Measurements from ENCODE around the gene SLC37A1.
"Not testable (repeated sequence)": the region's sequence is repeated elsewhere in the genome, so short reads cannot be mapped to it uniquely, and the experiment has no call there.

The SLC37A1 gene

DNA sequence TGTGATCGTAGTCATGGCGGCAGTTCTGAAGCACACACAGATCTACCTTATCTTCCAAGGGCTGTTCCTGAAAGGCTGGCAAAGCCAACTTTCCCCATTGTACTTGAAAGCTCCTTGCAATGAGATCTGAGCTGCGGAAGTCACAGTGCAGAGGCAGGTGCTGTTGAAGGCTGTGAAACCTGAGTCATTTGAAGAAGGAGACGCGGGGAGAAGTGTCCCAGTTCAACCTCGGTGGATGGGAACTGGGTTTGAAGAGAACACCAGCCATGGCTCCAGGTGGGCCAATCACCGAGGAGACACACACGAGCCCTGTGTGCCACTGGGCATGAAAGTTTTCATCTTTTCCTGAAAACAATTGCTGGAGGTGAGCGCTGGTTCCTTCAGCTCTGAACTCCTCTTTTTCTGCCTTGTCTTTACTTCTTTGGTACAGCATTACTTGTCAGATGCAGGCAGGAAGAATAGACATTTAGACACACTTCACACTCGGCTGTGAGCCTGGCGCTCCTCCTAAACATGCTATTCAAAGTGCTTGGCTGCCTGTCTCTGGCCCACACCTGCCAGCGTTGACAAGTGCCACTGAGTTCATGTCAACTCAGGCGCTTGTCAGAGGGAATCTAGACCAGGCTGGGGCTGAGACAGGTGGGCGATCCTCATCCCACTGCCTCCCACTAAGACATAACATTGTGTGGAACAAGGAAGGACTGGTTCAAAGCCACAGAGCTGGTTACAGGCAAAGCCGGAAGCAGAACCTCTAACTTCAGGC lies 114.1 kb downstream of the SLC37A1 start:
- no peak overlapping the region for H3K27ac ChIP-seq
- TF ChIP-seq ZFX (IDR thresholded peaks at IDR 0.05) = no peak
- TF ChIP-seq, protein P1, sequence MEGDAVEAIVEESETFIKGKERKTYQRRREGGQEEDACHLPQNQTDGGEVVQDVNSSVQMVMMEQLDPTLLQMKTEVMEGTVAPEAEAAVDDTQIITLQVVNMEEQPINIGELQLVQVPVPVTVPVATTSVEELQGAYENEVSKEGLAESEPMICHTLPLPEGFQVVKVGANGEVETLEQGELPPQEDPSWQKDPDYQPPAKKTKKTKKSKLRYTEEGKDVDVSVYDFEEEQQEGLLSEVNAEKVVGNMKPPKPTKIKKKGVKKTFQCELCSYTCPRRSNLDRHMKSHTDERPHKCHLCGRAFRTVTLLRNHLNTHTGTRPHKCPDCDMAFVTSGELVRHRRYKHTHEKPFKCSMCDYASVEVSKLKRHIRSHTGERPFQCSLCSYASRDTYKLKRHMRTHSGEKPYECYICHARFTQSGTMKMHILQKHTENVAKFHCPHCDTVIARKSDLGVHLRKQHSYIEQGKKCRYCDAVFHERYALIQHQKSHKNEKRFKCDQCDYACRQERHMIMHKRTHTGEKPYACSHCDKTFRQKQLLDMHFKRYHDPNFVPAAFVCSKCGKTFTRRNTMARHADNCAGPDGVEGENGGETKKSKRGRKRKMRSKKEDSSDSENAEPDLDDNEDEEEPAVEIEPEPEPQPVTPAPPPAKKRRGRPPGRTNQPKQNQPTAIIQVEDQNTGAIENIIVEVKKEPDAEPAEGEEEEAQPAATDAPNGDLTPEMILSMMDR (conservative IDR thresholded peaks at IDR 0.05) = no peak

DNA sequence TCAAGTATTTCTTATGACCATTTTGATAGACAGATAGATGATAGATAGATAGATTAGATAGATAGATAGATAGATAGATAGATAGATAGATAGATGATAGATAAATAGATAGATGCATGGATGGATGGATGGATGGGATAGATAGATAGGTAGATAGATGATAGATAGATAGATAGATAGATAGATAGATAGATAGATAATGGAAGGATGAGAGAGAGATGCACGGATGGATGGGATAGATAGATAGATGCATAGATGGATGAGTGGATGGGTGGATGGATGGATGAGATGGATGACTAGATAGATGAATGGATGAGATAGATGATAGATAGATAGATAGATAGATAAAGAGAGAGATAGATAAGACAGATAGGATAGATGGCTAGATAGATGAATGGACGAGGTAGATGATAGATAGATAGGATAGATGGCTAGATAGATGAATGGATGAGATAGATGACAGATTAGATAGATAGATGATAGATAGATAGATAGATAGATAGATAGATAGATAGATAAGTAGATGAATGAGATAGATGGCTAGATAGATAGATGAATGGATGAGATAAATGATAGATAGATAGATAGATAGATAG lies 114.9 kb downstream of the SLC37A1 start:
- H3K27ac ChIP-seq = not testable (repeated sequence)

DNA sequence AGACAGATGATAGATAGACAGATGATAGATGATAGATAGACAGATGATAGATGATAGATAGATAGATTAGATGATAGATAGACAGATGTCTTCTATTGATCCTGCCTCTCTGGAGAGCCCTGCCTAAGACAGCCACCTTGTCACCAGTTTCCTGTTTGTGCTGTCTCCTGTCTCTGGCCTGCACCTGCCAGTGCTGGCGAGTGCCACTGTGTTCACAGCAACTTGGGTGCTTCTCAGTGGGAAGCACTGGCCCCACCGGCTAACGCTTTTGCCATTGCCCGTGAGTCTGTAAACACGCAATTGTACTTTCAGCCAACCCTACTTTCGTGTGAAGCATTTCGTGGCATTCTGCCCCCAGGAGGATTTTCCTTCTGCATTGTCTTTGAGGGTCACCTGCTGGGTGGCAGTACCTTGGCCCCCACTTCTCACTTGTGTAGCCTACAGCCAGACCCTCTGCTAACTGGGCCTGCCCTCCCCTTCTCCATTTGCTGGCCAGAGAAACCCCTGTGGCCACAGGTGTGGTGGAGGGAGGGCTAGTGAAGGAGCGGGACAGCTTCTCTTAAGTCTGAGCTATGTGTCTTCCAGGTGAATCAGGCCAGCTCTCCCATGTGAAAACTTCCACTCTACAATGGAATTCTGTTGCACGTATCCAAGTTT lies 116.4 kb downstream of the SLC37A1 start:
- H3K27ac ChIP-seq = no peak overlapping the region
- TF ChIP-seq, protein P1 (conservative IDR thresholded peaks at IDR 0.05) = no peak
- no peak for TF ChIP-seq ZFX (IDR thresholded peaks at IDR 0.05)

DNA sequence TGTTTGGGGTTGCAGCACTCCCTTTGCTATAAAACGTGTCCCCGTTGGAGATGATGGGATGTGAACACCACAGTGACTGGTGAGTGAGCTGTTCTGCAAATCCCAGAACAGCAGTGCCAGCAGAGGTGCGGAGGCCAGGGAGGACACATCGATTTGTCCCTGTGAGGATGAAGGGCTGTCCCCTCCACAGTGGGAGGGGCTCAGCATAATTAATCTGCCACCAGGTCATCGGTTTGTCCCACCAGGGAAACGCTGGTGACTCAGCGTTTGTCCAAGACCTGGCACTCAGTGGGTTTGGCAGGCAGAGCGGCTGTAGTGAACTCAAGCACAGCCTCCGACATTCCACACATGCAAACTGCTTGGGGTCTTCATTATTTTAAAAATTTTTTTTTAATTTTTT lies 117.0 kb downstream of the SLC37A1 start:
- no peak overlapping the region for H3K27ac ChIP-seq
- TF ChIP-seq, protein P1 (conservative IDR thresholded peaks at IDR 0.05) = no peak
- no peak for TF ChIP-seq ZFX (IDR thresholded peaks at IDR 0.05)

Measured in C4-2B (cell line).